ENCODE data around the gene LRP2.
A peak's percentile ranks its signal among the peaks of the same experiment; 100 is the strongest.
"Not testable (repeated sequence)": the region's sequence is repeated elsewhere in the genome, so short reads cannot be mapped to it uniquely, and the experiment has no call there.

The LRP2 gene

DNA sequence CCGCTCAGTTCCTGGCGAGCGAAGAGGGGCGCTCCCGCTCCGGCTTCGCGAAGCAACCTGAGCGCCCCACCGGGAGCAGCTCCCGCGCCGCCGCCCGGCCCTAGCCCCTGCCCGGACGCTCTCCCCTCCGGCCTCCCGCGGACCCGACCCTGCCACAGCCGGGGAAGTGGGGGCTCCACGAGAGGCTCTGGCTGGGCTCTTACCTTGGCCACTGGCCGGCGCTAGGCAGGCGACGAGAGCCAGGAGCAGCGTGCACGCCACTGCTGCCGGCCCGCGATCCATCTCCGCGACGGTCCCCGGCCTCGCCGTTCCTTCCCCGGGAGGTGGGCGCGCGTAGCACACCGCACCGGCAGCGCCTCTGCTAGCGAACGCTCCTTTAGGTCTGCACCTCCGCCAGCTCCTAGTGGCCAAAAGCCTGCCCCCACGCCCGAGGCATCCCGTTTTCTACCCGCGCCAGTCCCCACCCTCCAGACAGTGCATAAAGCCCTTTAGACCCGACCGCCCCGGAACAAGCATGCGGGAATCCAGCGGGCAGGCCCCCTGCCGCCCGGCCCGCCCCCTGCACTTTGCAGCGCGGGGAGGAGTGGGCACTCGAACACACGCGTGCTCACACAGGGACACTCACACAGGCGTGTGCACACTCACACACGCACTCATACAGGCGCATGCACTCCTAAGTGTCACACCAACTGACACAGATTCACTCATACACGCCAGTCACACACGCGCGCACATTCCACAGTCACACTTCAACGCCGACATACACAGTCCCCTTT, at the start of gene LRP2:
TSS of gene LRP2 (minus strand) at position 417 of the 776 bp plus-strand sequence. CDS start at position 282, 135 bp downstream.
- no peak for DNase-seq (ENCODE audit: low spot score)

DNA sequence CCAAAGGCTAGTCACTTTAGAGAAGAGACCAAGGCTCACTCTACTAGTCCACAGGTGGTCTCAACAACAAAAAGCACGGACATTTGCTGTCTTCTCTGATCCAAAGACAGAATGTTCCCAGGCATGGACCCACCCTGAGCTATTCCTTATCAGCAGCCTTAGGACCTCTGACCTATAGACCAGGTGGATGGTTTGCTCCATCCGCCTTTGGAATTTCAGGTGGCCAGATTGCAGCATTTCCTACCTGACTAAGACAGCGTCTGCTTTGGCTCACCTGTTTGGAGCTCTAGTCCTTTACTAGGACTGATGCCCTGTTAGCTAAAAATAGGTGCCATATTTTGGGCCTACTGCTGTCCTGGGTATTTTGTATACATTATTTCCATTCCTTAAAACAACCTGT, 44.6 kb upstream of the LRP2 start:
- no peak for DNase-seq (ENCODE audit: low spot score)

DNA sequence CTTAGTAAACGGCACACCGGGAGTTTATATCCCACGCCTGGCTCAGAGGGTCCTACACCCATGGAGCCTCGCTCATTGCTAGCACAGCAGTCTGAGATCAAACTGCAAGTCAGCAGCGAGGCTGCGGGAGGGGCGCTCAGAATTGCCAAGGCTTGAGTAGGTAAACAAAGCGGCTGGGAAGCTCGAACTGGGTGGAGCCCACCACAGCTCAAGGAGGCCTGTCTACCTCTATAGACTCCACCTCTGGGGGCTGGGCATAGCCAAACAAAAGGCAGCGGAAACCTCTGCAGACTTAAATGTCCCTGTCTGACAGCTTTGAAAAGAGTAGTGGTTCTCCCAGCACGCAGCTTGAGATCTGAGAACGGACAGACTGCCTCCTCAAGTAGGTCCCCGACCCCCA, 37.2 kb upstream of the LRP2 start:
- DNase-seq (ENCODE audit: low spot score): not testable (repeated sequence)

DNA sequence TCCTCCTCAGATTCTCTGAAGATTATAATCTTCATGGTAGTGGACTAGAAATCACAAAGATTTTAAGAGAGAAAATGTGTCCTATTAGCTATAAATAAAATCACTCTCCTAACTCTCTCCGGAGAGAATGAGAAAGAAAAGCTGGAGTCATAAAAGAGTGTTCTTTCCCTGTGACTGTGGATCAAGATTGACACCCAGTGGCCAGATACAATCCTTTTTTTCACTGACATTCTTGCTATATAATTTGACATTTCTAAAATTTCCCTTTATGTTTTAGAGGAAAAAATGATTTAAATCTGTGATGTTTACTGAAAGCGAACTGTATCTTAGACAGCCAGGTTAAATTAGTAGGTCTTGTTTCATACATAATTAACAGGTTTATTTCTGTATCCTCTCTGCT, 35.4 kb upstream of the LRP2 start:
- peak; percentile 32 for DNase-seq (ENCODE audit: low spot score)

DNA sequence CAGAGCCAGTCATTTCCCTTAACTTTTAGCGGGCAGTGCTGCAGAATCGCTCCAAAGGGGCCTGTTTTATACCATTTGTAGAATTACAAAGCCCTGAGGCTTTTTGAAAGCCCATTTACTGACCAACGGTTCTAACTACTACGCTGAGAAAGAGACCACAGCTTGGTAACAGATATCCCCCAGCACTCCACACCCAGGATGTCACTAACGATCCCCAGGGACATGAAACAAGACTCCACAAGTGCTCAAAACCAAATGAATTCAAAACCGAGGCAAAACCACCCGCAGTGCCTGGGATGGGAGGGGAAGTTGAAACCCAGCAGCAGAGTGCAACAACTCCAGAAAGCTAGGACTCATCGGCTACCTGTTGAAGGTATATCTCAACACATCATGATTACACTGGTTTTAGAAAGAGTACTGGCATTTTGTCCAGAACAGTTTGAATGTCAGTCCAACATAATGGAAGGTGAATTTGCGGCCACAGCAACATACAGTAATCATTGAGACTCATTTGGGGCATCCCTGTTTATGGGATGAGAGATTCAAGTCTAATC, 33.6 kb upstream of the LRP2 start:
- no peak for DNase-seq (ENCODE audit: low spot score)

DNA sequence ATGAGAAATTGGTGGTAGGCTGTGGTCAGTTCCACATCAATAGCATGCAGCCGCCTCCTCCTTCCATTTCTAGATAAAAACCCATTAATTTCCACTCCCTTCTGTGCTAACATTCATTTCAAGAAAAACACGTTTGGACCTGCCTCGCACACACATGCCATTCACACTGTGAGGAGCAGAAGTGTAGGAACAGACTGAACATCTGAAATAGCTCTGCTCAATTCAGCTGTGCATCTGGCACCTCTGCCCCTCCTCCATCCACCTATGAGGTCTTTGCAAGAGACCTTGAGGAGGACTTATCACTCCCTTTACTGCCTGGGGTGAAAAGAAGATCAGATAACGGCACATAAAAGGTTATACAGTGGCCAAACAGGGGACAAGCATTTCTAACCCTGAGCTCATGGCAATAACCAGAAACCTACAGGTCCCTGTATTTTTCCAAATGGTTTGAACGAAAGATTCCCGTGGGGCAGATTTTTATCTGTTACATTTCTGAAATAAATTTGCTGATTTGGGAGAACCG, 30.8 kb upstream of the LRP2 start:
- DNase-seq (ENCODE audit: low spot score): no peak

DNA sequence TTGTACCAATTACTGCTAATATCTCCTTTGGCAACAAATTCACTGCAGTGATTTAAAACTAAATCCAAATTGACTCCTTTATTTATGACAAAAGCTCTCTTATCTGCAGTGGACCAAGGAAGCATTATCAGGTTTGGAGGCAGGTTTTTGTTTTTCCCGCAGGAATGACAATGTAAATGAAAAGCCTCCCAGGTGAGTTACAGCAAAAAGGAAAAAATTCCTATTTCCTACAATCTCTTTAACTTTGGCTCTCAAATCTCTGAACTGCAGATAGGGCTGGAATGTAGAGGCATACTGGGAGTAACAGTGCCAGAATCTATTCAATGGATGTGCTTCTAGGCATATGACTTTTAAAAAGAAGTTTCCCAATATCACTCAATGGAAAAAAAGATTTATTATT, 28.9 kb upstream of the LRP2 start:
- DNase-seq (ENCODE audit: low spot score): no peak

DNA sequence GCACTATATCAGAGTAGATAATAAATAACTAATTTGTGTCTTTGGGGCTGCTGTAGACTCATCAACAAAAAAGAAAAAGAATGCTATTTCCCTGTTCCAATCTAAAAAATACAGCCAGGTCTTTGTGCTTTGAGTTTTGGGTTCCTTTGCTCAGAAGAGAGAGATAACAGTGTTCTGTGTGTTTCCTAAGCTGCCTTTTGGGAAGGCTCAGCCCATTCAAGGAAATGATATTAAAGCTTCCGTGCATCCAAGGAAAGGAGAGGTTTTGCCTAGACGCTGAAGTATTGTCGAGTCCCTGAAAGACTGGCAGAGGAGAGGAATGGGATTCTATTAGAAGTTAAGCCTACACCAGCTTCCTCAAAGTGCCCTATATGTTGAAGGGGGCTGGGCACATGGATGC, 25.8 kb upstream of the LRP2 start:
- DNase-seq (ENCODE audit: low spot score): no peak

DNA sequence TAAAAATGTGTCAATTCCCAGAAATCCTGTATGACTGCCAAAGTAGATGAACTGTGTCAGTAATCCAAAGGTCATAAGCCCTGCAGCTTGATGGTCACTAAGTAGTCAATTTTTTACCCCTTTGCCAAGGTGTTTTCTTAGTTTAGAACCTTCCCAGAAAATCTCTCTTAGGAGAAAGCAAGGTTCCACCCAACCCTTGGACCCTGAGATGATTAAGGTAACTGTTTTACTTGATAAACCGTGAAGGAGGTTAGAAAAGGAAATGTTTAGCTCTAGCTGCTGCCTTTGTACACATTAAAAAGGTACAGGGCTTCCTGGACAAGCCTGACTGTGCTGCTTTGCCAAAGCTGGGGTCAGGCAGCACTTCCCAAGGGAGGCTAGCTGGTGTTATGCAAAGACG, 24.4 kb upstream of the LRP2 start:
- DNase-seq (ENCODE audit: low spot score): no peak

DNA sequence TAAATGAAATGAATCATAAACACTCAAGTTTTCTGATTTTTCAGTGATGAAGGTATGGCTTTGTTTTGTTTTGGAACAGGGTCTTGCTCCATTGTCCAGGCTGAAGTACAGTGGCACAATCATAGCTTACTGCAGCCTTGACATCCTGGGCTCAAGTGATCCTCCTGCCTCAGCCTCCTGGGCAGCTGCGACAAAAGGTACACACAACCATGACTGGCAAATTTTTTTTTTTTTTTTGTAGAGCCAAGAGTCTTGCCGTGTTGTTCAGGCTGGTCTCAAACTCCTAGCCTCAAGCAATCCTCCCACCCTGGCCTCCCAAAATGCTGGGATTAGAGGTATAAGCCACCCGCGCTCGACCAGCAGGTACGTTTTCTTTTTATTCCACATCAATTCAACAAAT, 22.5 kb upstream of the LRP2 start:
- DNase-seq (ENCODE audit: low spot score): no peak

DNA sequence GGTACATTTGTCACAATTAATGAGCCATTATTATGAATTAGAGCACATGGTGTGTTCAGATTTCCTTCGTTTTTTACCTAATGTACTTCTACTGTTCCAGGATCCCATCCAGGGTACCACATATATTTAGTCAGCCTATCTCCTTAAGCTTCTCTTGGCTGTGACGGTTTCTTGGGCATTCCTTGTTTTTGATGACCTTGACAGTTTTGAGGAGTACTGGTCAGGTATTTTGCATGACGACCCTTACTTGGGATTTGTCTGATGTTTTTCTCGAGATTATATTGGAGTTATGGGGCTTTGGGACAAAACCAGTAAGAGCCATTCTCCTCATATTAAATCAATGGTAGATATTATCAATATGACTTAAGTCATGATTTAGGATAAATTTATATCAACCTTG, 10.2 kb upstream of the LRP2 start:
- no peak for DNase-seq (ENCODE audit: low spot score)

DNA sequence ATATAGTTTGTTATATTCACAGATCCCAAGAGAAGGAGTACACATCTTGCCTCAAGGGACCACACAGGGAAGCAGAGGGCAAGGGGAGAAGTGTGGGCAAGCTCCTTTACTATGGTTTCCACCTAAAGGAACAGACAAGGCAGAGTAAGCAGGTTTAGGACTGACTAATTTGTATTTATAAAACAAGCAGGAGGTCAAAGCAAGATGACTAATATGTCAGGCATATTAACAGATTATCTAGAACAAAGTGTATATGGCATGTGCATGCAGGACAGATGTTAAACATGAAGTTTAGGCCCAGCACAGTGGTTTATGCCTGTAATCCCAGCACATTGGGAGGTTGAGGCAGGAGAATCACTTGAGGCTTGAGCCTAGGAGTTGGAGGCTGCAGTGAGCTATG, 3.7 kb upstream of the LRP2 start:
- DNase-seq (ENCODE audit: low spot score): no peak

DNA sequence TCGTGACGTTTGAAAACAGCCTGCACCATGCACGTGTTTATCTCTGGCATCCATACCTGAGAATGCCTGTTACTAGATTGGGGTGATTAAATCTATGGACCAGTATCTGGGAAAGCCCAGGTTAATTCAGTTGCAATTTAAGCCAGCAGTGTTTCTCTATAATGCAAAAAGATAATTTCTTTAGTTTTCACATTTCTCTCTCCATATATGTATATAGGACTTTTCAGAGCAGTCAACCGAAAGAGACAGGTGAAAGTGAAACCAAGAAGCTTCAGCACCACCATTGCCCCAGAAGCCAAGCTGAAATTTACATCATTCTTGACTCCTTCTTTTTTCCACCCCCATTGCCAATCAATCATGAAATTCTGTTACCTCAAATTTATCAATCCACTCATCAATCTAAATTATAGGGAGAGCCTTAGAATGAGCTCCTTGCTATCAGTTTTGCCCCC, 2.7 kb upstream of the LRP2 start:
- no peak for DNase-seq (ENCODE audit: low spot score)

DNA sequence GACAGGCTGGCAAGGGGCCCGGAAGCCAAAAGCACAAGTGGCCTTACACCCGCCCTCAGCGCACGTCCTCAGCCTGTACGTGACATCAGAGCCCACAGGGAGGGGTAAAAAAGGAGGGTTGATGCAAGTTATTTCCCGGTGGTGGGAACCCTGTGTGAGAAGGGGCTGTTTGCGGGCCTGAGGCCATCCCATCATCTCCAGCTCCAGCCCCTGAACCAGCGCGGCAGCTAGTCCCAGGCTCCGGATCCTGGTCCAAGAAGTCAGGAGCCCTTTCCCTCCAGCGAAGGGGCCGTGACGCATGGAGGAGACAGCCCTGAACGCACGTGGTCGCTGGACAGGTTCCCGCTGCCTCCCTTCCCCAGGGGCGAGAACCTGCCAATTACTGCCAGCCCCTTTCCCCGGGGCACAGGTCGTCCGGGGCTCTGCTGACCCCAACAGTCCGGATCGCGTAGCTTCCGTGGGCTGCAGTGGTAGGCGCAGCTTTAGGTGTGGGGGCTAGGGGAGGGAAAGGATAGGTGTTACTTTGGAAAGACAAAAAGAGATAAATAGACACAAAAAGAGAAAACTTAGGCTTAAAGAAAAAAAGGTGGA, 1.3 kb upstream of the LRP2 start:
- no peak for DNase-seq (ENCODE audit: low spot score)

DNA sequence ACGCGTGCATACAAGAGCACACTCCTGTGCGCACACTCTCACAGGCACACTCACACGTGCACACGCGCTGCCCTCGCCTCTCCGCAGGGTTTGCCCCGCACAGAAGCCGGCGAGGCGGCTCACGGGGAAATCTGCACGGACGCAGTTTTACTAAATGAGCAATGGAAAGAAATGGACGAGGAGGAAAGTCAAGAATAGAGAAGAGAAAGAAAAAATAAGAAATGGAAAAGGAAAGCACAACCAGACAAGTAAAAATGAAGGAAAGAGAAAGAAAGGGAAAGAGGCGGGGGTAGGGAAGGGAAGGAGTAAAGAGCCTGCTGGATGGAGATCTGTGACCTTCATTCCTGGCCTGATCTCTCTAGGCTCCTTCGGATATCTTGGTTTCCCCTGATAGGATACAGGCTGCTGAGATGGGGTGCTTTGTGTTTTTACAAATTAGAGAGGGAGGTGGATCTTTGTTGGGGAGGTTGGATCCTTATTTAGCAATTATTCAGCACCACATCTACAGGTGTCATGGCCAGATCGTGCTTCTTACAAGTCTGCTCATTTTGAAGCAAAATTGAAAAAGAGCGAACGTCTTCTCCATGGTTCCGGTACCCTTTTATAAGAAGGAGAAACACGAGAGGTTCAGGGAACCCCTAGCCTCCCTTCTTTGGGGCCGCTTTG, 693 bp upstream of the LRP2 start:
- no peak for DNase-seq (ENCODE audit: low spot score)

DNA sequence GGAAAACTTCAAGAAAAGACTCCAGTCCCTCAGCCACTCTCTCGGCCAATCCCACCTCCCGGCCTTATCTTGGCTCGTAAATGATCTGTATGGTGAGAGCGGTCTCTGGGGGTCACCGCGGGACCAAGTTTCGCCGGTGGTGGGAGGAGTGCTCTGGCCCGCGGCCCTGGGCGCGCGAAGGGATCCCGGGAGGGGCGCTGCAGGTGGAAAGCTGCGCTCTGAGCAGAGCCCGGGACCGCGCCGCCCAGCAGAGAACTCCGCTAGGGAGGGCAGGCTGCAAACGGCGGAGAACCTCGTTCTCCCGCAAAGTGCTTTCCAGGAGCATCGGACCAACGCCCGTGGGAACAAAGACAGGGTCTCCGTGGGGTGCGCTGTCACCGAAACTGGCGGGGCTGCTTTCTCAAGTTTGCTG, 622 bp downstream of the LRP2 start:
- no peak for DNase-seq (ENCODE audit: low spot score)

DNA sequence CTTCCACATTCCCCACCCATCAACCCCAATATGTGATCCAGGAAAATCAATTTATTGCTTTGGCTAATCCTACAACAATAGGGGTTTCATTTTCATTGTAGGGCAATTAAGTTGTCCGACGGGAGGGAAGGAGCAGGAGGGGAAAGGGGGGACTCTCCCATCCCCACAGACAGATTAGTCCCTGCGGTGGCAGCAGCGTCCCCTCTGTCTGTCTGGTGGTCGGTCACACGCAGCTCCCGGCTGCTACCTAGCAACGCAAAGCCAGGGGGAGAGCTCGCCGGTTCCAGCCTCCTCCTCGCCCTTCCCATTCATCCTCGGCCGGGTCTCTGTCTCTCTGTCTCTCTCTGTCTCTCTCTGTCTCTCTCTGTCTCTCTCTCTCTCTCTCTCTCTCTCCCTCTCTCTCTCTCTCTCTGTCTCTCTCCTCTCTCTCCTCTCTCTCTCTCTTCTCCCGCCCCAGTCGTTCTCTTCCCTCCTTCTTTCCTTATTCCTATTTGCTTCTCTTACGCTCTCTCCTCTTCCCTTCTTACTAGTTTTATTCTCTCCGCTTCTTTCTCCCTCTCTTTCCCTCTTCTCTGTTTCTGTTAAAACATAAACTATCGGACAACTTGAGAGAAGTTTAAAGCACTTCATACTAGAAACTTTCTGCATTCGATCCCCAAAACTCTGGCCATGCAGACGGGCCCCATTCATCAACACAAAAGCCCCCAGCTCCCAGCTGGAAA, 1.2 kb downstream of the LRP2 start:
- DNase-seq (ENCODE audit: low spot score): no peak

DNA sequence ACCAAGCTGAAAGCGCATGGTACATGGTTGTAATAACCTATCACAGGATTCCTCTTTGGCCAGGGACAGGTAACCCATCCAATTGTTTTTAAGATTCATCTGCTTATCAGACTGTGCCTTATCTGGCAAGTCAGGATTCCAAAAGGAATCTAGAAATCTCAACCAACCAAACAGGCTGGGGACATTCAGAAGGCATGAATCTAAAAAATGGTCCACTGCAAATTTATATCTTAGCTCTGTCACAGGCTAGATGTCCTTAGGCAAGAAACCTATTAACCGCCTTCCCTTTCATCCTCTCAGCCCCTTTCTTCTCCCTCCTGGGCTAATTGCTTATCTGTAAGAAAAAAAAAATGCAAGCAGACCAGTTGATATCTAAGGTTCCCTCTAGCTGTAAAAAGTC, 4.3 kb downstream of the LRP2 start:
- DNase-seq (ENCODE audit: low spot score): no peak

DNA sequence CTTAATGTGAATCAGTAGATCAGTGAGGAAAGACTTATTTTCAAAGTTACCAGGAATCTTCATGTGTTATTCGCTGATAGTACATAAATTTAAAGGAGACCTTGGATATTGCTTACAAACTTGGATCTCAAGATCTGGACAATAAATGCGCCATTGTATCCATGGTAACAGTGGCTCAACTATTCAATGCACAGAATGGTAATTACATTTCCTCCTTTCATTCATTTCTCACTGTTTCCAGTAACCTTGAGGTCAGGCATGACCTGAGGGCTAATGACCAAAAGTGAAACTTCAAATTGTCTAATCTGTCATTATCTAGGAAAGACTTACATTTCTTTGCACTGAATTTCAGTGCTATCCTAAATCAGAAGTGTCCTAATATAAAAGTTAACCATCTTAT, 8.1 kb downstream of the LRP2 start:
- no peak for DNase-seq (ENCODE audit: low spot score)

DNA sequence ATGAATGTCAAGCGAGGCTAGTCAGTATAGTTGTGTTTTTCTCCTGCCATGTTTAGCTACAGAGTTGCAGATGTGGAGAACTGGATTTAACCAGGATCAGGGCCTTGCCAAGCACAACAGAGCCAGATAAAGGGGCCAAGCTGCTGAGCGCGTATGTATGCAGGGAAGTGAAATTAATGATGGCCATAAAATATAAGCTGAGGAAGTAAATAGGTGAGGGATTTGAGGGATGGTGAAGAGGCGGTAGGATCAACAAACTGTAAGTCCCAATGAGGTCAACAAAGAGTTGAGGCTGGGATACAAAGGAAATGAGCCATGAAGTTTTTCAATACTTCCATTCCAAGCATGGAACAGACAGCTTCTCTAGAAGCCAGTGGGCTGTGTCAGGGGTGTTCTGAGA, 10.6 kb downstream of the LRP2 start:
- DNase-seq (ENCODE audit: low spot score): no peak

DNA sequence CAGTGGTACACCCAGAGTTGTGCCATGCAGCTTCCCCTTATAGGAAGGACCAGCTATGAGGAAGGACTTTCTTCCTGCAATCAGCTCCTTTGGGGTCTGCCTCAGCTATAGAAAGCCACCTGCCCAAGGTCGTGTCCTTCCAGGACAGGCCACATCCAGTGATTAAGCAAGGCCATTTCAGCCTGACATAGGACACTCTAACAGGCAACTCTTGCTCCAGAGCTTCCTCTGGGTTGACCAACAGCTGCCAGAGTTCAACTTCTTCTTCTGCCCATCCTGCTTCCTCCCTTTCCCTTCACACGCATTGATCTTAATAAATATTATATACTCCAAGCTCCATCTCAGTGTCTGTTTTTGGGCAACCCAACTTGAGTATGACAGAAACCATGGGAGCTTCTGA, 12.8 kb downstream of the LRP2 start:
- no peak for DNase-seq (ENCODE audit: low spot score)

Data from cerebellar cortex (tissue), 1 donor.